Measurements from ENCODE around the gene ATP1A1.

DNA sequence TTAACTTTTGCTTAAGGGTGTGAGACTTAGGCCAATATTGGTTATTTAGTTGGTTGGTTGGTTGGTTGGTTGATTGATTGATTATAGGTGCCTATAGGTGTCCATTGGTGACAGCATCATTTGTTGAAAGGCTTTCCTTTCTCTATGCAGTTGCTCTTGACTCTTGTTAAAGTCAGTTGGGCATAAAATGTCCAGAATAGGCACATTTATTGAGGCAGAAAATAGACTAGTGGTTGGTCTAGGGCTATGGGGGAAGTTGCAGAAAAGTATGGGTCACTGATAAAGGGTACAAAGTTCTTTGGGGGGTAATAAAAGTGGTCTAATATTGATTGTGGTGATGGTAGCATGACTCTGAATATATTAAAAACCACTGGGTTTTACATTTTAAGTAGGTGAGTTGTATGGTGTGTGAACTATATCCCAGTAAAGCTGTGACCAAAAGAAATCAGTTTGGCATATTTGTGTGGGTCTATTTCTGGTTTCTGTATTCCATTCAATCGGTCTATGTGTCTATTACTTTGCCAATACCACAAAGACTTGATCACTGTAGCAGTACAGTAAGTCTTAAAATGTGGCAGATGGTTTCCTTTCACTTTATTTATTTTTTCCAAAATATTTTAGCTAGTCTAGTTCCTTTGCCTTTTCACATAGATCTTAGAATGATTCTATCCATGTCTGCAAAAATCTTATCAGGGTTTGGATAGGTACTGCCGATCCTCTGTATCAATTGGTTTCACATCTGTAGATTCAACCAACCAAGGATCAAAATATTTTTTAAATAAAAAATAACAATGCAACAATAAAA is 63.0 kb downstream of the ATP1A1 start:
- TF ChIP-seq, protein P1, sequence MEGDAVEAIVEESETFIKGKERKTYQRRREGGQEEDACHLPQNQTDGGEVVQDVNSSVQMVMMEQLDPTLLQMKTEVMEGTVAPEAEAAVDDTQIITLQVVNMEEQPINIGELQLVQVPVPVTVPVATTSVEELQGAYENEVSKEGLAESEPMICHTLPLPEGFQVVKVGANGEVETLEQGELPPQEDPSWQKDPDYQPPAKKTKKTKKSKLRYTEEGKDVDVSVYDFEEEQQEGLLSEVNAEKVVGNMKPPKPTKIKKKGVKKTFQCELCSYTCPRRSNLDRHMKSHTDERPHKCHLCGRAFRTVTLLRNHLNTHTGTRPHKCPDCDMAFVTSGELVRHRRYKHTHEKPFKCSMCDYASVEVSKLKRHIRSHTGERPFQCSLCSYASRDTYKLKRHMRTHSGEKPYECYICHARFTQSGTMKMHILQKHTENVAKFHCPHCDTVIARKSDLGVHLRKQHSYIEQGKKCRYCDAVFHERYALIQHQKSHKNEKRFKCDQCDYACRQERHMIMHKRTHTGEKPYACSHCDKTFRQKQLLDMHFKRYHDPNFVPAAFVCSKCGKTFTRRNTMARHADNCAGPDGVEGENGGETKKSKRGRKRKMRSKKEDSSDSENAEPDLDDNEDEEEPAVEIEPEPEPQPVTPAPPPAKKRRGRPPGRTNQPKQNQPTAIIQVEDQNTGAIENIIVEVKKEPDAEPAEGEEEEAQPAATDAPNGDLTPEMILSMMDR (IDR thresholded peaks at IDR 0.05; ENCODE audit: extremely low read depth in 1 of 2, insufficient read depth in 1 of 2, low read depth in 1 of 2, low read length in 2 of 2) = no peak
- TF ChIP-seq POLR2A (IDR thresholded peaks at IDR 0.05; ENCODE audit: low read depth, low read length) = no peak
- TF ChIP-seq EZH2 (IDR thresholded peaks at IDR 0.05; ENCODE audit: borderline replicate concordance, low read depth, low read length, severe bottlenecking) = no peak
- TF ChIP-seq, protein P2, sequence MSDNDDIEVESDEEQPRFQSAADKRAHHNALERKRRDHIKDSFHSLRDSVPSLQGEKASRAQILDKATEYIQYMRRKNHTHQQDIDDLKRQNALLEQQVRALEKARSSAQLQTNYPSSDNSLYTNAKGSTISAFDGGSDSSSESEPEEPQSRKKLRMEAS (IDR thresholded peaks at IDR 0.05; ENCODE audit: insufficient read depth, insufficient read length) = no peak
- no peak for TF ChIP-seq JUN (IDR thresholded peaks at IDR 0.05; ENCODE audit: borderline replicate concordance, insufficient read depth, insufficient read length, low read depth)
- TF ChIP-seq POLR2AphosphoS5 (IDR thresholded peaks at IDR 0.05; ENCODE audit: insufficient read depth, low read depth, low read length) = no peak
- TF ChIP-seq MYC (IDR thresholded peaks at IDR 0.05; ENCODE audit: low read depth, low read length) = no peak
- TF ChIP-seq FOS (IDR thresholded peaks at IDR 0.05; ENCODE audit: borderline replicate concordance, insufficient read depth, low read length) = no peak
- TF ChIP-seq GATA2 (IDR thresholded peaks at IDR 0.05; ENCODE audit: insufficient read depth, insufficient read length, low read depth, low read length) = no peak
